CD14-positive monocyte (primary cell): Measurements from ENCODE around the gene PAFAH1B1. TPM values are rescaled to one million over a fixed set of nuclear protein-coding genes. Genes with fewer than 3 reads are reported as not detected.
"Not testable (repeated sequence)": the region's sequence is repeated elsewhere in the genome, so short reads cannot be mapped to it uniquely, and the experiment has no call there.

Experiments used
- DNase-seq, 3 donors: peaks; one replicate each; pipeline ENCODE4 v3.0.0-alpha.2; 2011 to 2022
- H2AFZ ChIP-seq: 2 replicates; pipeline ENCODE4 v1.6.0; 2012; ENCODE audit warnings: mild to moderate bottlenecking, low read depth, low read length, inconsistent platforms; ENCODE audit not compliant: insufficient read depth, poor library complexity, severe bottlenecking
- H3K27ac ChIP-seq, 2 donors: 1 replicate in 1 of 2; 2 replicates in 1 of 2; pipeline ENCODE4 v1.5.1; 2012 to 2013; ENCODE audit warnings: low read length in 2 of 2, control low read depth in 1 of 2, inconsistent platforms in 1 of 2, low read depth in 1 of 2, mild to moderate bottlenecking in 1 of 2
- H3K27me3 ChIP-seq, 2 donors: one replicate each; pipeline versions ENCODE4 v1.6.0 to v1.6.1; 2011 to 2013; ENCODE audit warnings: low read length in 2 of 2; ENCODE audit not compliant: control insufficient read depth in 2 of 2, insufficient read depth in 2 of 2
- H3K36me3 ChIP-seq, 2 donors: replicated peaks in 1 of 2; 1 replicate in 1 of 2; 2 replicates in 1 of 2; pipeline versions ENCODE4 v1.5.1 to v1.6.1; 2012 to 2013; ENCODE audit warnings: low read length in 2 of 2, control low read depth in 1 of 2, inconsistent platforms in 1 of 2, mild to moderate bottlenecking in 1 of 2; ENCODE audit not compliant: insufficient read depth in 2 of 2, control insufficient read depth in 1 of 2
- H3K4me1 ChIP-seq, 2 donors: 1 replicate in 1 of 2; 2 replicates in 1 of 2; pipeline versions ENCODE4 v1.5.1 to v1.6.1; 2012 to 2013; ENCODE audit warnings: low read length in 2 of 2, control low read depth in 1 of 2, inconsistent platforms in 1 of 2, mild to moderate bottlenecking in 1 of 2, moderate library complexity in 1 of 2; ENCODE audit not compliant: insufficient read depth in 2 of 2, control insufficient read depth in 1 of 2
- H3K4me2 ChIP-seq: replicated peaks from 2 replicates; pipeline ENCODE3; 2012; ENCODE audit warnings: low read length, moderate library complexity, mild to moderate bottlenecking; ENCODE audit not compliant: poor library complexity, severe bottlenecking; ENCODE audit errors: extremely low read depth
- H3K4me3 ChIP-seq, 3 experiments: fragments of 200-600 bp in 1 of 3; sonication (generic) in 1 of 3; replicated peaks in 1 of 3; 1 replicate in 2 of 3; 2 replicates in 1 of 3; pipeline ENCODE4 v1.5.1; 2011 to 2013; ENCODE audit warnings: low read length in 3 of 3, mild to moderate bottlenecking in 3 of 3, control low read depth in 2 of 3, low read depth in 2 of 3, inconsistent platforms in 1 of 3, moderate library complexity in 1 of 3
- H3K79me2 ChIP-seq: 2 replicates; pipeline ENCODE4 v1.6.0; 2012; ENCODE audit warnings: mild to moderate bottlenecking, control low read depth, inconsistent platforms, low read length, moderate library complexity; ENCODE audit not compliant: insufficient read depth
- H3K9ac ChIP-seq: 2 replicates; pipeline ENCODE4 v1.6.0; 2017; ENCODE audit warnings: low read length, mild to moderate bottlenecking; ENCODE audit not compliant: insufficient read depth, poor library complexity, severe bottlenecking
- H3K9me3 ChIP-seq, 2 donors: replicated peaks in 1 of 2; 1 replicate in 1 of 2; 2 replicates in 1 of 2; pipeline versions ENCODE4 v1.5.1 to v1.6.1; 2012 to 2013; ENCODE audit warnings: low read length in 2 of 2, control low read depth in 1 of 2; ENCODE audit not compliant: control insufficient read depth in 1 of 2, insufficient read depth in 1 of 2
- H4K20me1 ChIP-seq: 2 replicates; pipeline ENCODE4 v1.6.0; 2012; ENCODE audit warnings: mild to moderate bottlenecking, low read length, control low read depth, moderate library complexity; ENCODE audit not compliant: insufficient read depth
- H3K27ac Mint-ChIP-seq, 7 donors: one replicate each; pipeline ENCODE4 v1.8.0; 2020; ENCODE audit warnings: mild to moderate bottlenecking in 7 of 7, mixed read lengths in 7 of 7, moderate library complexity in 6 of 7, inconsistent platforms in 2 of 7
- H3K27me3 Mint-ChIP-seq, 3 donors: one replicate each; pipeline ENCODE4 v1.8.0; 2021 to 2022; ENCODE audit warnings: low read depth in 3 of 3, mild to moderate bottlenecking in 3 of 3, mixed read lengths in 3 of 3, moderate library complexity in 3 of 3, inconsistent platforms in 1 of 3
- H3K36me3 Mint-ChIP-seq, 2 donors: one replicate each; pipeline ENCODE4 v1.8.0; 2020; ENCODE audit warnings: mixed read lengths in 2 of 2, inconsistent platforms in 1 of 2, mild to moderate bottlenecking in 1 of 2
- H3K4me1 Mint-ChIP-seq: one replicate; pipeline ENCODE4 v1.8.0; 2020; ENCODE audit warnings: mild to moderate bottlenecking, mixed read lengths
- H3K4me3 Mint-ChIP-seq, 2 donors: one replicate each; pipeline ENCODE4 v1.8.0; 2020; ENCODE audit warnings: mild to moderate bottlenecking in 2 of 2, mixed read lengths in 2 of 2, moderate library complexity in 1 of 2
- H3K9me3 Mint-ChIP-seq, 7 donors: one replicate each; pipeline ENCODE4 v1.8.0; 2020 to 2022; ENCODE audit warnings: mixed read lengths in 7 of 7, mild to moderate bottlenecking in 6 of 7, moderate library complexity in 6 of 7, inconsistent platforms in 2 of 7
- CTCF ChIP-seq: fragments of 200-600 bp; IDR thresholded peaks from one replicate; pipeline ENCODE4 v1.8.0; 2022; ENCODE audit warnings: antibody characterized with exemption, mild to moderate bottlenecking
- WGBS: methylation state at CpG from one replicate; pipeline ENCODE4 v1.1.5; 2013; ENCODE audit warnings: missing lambda C conversion rate; ENCODE audit not compliant: insufficient coverage; 5-methylcytosine and 5-hydroxymethylcytosine counted together
- intact Hi-C, 2 donors: fragments of 100-400 bp; cut with micrococcal nuclease; formaldehyde crosslinking; loops; one replicate each; pipeline versions ENCODE4 v1.15.0 to v1.15.1; 2023
- polyA plus RNA-seq, 3 donors: library from polyadenylated mRNA; depleted of rRNA in 1 of 3; unstranded in 2 of 3; stranded (reverse) in 1 of 3; fragments of 300-500 nt in 2 of 3; fragments of >200 nt in 1 of 3; fragmentation: Illumina TruSeq in 2 of 3; gene quantifications; 1 replicate in 2 of 3; 2 replicates in 1 of 3; pipeline ENCODE4 v1.2.3, GENCODE V29; 2012 to 2021

The PAFAH1B1 gene
- polyA plus RNA-seq, 3 donors, result 9.1 to 51.8 (median 17.1) TPM

- H3K9me3 Mint-ChIP-seq, H3K4me2 ChIP-seq, H3K4me3 Mint-ChIP-seq, H3K9me3 ChIP-seq, H3K27me3 Mint-ChIP-seq, H3K9ac ChIP-seq, H3K4me1 ChIP-seq, H3K4me3 ChIP-seq, H3K27ac ChIP-seq, intact Hi-C loops, DNase-seq, H3K27ac Mint-ChIP-seq, H2AFZ ChIP-seq, H3K27me3 ChIP-seq: not testable (repeated sequence)
- Histone ChIP-seq H3K79me2 (peaks cover 99% of the 10 kb centered on the region), H3K36me3 (peaks cover 0 to 18% of the 10 kb centered on the region in 2 donors), H4K20me1 (peaks cover 99% of the 10 kb centered on the region)
- 100% methylated on average over 2 of the region's 4 CpGs for WGBS
- H3K4me1 Mint-ChIP-seq, result peaks cover 40% of the 10 kb centered on the region
- peaks cover 4 to 36% of the 10 kb centered on the region in 2 donors for H3K36me3 Mint-ChIP-seq
These were observed 67.0 kb downstream of the PAFAH1B1 start for GRCh38 chr17:2660410-2660809.

- TF ChIP-seq CTCF, result no peak
- no peak overlapping the region for H3K9ac ChIP-seq
- H3K4me3 ChIP-seq, result no peak overlapping the region
- no peak overlapping the region for H2AFZ ChIP-seq
- no peak overlapping the region for H3K27ac ChIP-seq
- H3K36me3 ChIP-seq, result peaks cover 76 to 98% of the 10 kb centered on the region in 2 donors
- no peaks in the 10 kb centered on the region for H3K27me3 ChIP-seq
- 100% methylated on average over 2 of the region's 5 CpGs for WGBS
- no peak overlapping the region for H3K4me2 ChIP-seq
- no peak overlapping the region for H3K4me3 Mint-ChIP-seq
- no peak for DNase-seq
- no peaks in the 10 kb centered on the region for H3K4me1 Mint-ChIP-seq
- peaks cover 77% of the 10 kb centered on the region for H4K20me1 ChIP-seq
- peaks cover 0 to 2% (median 0%) of the 10 kb centered on the region in 3 donors for H3K27me3 Mint-ChIP-seq
- no peak overlapping the region for H3K27ac Mint-ChIP-seq
- H3K4me1 ChIP-seq, result no peaks in the 10 kb centered on the region
- H3K36me3 Mint-ChIP-seq, result peaks cover 65 to 90% of the 10 kb centered on the region in 2 donors
- no peaks in the 10 kb centered on the region for H3K9me3 Mint-ChIP-seq
- H3K9me3 ChIP-seq, result no peaks in the 10 kb centered on the region
- intact Hi-C loops, result loop anchor here in 1 of 2 donors (10.0 kb wide), 1 partner anchor 287 kb away; no protein-coding TSS in a partner anchor
- H3K79me2 ChIP-seq, result peaks cover 44% of the 10 kb centered on the region
These were observed 78.6 kb downstream of the PAFAH1B1 start for GRCh38 chr17:2672026-2672425.

- not testable (repeated sequence) for H3K4me2 ChIP-seq, H2AFZ ChIP-seq, H3K9me3 Mint-ChIP-seq, H3K4me3 ChIP-seq, H3K9ac ChIP-seq, H3K27me3 Mint-ChIP-seq, DNase-seq, H3K27ac Mint-ChIP-seq, H3K27ac ChIP-seq, H3K4me3 Mint-ChIP-seq, H3K79me2 ChIP-seq, H3K4me1 ChIP-seq, H3K27me3 ChIP-seq, H3K9me3 ChIP-seq, H3K4me1 Mint-ChIP-seq
- peaks cover 69 to 94% of the 10 kb centered on the region in 2 donors for H3K36me3 Mint-ChIP-seq
- intact Hi-C loops, result loop anchor here in 1 of 2 donors (10.0 kb wide), 1 partner anchor 294 kb away; no protein-coding TSS in a partner anchor
- peaks cover 82 to 97% of the 10 kb centered on the region in 2 donors for H3K36me3 ChIP-seq
- WGBS, result 100% methylated on average over 1 of the region's 1 CpG
- peaks cover 62% of the 10 kb centered on the region for H4K20me1 ChIP-seq
These were observed 85.8 kb downstream of the PAFAH1B1 start for GRCh38 chr17:2679247-2679646.
